Measurements from ENCODE around the gene VPS25.
"Not testable (repeated sequence)": the region's sequence is repeated elsewhere in the genome, so short reads cannot be mapped to it uniquely, and the experiment has no call there.

VPS25 gene

DNA sequence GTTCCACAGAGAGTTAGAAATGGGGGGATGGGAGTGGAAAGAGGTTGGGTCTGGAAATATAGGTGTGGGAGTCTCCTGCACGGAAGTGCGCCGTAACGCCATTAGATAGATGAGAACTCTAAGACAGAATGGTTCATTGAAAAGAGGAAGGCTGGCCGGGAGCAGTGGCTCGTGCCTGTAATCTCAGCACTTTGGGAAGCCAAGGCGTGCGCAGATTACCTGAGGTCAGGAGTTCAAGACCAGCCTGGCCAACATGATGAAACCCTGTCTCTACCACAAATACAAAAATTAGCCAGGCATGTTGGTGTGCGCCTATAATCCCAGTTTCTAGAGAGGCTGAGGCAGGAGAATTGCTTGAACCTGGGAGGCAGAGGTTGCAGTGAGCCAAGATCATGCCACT lies 5.2 kb upstream of the VPS25 start:
- DNase-seq (ENCODE audit: low read depth): not testable (repeated sequence)

DNA sequence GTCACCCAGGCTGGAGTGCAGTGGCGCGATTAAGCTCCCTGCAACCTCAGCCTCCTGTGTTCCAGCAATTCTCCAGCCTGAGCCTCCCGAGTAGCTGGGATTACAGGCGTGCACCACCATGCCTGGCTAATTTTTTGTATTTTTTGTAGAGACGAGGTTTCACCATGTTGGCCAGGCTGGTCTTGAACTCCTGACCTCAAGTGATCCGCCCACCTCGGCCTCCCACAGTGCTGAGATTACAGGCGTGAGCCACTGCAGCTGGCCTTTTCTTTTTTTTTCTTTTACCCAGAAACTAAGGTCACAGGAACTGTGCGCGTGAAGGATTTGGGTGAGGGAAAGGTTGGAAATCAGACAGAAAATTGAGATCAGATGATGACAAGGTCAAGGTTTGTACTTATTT lies 3.3 kb upstream of the VPS25 start:
- DNase-seq (ENCODE audit: low read depth): not testable (repeated sequence)

DNA sequence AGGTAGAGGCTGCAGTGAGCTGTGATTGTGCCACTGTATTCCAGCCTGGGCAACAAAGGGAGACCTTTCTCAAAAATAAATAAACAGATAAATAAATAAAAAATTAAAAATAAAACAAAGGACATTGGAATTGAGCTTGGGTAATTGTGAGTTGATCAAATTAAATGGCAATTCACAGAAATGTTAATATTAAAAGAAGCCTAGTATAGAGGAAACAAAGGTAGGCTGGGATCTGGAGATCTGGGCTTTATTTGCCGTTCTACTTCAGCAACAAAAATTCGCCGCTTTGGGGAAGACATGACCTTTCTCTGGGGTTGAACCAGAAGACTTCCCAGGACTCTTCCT lies 332 bp upstream of the VPS25 start:
- DNase-seq (ENCODE audit: low read depth): no peak

DNA sequence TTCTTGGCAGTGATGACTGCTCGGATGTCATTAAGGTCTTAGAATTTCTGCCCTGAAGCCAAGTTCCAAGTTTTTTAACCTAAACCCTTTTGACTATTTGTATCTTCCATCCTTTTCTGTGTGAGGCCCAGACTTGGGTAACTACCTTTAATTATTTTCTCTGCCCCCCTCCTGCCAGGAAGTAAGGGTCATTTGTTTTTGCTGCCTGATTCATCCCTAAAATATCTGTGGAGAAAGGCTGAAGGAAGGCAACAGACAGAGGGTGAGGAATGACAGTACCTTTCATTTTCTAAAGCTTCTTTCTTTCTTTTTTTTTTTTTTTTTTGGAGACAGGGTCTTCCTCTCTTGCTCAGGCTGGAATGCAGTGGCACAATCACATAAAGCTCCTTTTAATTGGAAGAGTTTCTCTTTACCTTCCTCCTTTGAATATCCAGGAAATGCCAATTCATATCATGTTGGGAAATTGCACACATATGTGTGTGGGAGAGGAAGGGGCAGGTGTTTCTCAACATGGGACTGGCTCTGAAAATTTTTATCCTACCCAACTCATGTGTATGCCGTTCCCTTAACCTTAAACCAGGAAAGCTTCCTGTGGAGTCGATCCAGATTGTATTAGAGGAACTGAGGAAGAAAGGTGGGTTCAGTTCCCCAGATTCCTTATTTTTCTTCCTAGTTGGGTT lies 957 bp downstream of the VPS25 start:
- DNase-seq (ENCODE audit: low read depth): peak; percentile 52

DNA sequence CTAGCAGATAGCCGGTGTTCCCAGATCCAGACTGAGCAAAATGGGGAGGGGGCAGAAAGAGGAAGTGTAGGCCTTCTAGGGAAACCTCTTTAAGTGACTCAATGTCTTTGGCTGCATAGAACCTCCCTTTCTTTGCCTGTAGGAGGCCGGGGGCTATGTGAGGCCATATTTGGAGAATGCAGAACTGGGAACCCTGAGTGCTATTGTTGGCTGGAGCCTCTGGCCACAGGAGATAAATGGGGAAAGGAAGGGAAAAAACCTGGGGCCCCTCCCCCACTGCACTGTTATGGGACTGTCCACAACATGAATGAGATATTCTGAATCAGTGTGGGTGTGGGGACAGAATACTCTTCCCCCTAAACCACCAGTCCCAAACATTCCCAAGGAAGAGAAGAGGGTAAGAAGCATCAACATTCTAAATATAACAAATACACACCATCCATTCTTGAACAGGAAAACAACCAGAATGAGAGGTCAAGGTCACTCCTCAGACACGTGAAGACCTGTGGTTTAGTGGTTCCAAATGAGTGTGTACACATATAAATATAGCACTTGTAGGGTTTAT lies 2.4 kb downstream of the VPS25 start:
- peak; percentile 33 for DNase-seq (ENCODE audit: low read depth)

DNA sequence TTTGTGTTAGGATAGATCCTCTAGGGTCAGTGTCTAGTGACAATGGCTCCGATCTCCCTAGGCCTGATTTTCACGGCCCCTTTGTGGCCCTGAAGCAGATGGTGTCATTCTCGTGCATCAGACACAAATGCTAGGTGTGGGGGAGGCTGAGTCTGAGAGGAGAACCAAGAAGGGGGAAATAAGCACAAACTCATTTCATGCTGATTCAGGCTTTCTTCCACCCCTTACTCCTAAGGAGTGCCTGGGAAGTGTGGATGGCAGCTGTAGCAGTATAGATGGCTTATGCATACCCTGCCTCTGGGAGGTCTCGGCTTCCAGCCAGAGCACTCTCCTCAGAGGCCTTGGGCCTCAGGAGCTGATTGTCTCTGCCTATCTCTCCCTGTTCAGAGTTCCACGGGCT lies 5.3 kb downstream of the VPS25 start:
- DNase-seq (ENCODE audit: low read depth): no peak

DNA sequence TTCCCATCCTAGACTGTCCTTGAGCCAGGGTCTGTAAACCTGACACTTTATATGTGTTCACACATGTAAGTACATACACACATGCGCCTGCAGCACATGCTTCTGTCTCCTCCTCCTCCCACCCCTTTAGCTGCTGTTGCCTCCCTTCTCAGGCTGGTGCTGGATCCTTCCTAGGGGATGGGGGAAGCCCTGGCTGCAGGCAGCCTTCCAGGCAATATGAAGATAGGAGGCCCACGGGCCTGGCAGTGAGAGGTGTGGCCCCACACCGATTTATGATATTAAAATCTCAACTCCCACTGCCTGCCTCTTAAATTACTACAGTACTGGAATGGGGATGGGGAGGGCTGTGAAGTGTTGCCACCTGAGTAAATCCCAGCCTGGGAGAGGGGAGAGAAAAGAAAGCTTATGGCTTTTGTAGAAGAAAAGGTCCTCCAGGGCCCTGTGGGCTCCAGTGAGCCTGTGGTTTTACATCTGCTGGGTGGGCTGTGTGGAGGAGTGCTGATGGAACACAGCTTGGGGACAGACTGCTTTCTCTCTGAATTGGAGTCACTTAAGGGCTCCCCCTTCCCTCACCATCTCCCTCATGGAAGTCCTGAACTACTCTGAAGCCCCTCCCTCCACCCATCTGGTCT lies 6.2 kb downstream of the VPS25 start:
- no peak for DNase-seq (ENCODE audit: low read depth)

DNA sequence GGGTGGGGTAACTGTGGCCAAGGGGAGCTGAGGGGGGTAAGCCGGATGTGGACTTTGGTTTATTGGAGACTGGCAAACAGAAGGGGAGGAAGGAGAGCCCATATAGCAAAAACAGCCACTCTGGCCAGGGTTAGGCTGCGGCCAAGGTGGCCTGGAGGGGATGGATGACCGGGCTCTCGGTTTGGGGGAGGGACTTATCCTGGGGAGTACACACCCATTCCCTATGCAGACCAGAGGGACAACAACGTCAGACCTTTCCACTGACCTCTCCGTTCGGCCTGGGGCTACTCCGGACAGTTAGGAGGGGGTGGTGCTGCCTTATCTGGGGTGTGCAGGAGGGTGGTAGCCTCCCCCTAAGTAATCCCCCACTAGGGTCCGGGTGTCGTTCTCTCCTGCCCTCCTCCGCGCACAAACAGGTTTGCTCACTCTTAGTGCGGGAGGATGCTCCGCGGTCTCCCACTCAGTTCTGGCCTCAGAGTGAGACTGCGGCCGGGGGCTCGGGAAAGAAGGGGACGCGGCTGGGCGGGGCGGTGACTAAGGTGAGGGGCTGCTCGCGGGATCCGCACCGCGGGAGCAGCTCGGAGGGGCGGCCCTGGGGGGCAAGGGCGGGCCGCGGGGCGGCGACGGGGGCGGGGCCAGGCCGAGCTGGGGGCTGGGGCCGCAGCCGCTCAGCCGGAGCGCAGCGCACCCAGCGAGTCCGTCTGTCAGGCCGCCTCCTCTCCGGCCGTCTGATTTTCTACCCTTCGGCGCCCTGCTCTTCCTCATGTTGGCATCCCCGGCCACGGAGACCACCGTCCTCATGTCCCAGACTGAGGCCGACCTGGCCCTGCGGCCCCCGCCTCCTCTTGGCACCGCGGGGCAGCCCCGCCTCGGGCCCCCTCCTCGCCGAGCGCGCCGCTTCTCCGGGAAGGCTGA lies 6.9 kb downstream of the VPS25 start, which contains the start of gene WNK4:
WNK4 (plus strand) TSS at position 675 of the 915 bp plus-strand sequence; CDS start at position 764, 89 bp downstream.
- peak; percentile 29 for DNase-seq (ENCODE audit: low read depth)

DNA sequence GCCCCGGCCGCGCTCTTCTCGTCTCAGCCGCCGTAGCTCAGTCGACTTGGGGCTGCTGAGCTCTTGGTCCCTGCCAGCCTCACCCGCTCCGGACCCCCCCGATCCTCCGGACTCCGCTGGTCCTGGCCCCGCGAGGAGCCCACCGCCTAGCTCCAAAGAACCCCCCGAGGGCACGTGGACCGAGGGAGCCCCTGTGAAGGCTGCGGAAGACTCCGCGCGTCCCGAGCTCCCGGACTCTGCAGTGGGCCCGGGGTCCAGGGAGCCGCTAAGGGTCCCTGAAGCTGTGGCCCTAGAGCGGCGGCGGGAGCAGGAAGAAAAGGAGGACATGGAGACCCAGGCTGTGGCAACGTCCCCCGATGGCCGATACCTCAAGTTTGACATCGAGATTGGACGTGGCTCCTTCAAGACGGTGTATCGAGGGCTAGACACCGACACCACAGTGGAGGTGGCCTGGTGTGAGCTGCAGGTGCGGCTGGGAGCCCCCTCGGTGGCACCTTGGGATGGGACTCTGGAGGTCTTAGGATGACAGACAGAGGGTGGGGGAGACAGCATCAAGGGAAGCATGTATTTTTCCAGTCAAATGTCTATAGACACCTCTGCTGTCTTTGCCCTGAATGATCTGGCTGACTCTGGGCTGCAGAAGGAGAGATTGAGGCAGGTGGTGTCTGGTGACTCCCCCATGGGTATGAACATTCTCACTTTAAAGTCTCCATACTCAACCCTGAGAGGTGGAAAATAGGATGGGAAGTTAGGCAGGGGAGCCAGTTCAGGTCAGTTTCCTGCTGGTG lies 7.8 kb downstream of the VPS25 start:
- DNase-seq (ENCODE audit: low read depth): no peak

DNA sequence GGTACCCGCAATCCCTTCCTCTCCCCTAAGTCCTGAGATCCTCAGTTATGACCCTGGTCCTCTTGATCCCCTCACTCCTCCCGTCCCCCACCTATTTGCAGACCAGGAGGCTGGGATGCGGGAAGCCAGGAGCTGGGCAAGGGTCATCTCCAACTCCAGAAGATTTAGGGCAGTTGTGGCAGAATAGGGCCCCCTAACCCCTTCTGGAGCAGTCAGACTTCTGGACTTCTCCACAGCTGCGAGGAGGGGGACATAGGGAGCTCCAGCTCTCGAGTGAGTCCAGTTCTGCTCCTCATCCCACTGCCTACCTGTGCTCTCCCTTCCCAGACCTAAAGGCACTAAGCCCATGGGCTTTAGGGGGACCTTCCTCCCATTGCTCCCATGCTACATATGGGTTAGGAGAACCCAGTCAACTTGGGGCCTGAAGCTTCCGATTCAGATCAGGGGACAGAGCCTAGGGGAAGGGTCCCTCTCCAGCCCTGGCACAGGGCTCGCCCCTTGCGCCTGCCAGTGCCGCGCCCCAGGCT lies 8.5 kb downstream of the VPS25 start:
- no peak for DNase-seq (ENCODE audit: low read depth)

DNA sequence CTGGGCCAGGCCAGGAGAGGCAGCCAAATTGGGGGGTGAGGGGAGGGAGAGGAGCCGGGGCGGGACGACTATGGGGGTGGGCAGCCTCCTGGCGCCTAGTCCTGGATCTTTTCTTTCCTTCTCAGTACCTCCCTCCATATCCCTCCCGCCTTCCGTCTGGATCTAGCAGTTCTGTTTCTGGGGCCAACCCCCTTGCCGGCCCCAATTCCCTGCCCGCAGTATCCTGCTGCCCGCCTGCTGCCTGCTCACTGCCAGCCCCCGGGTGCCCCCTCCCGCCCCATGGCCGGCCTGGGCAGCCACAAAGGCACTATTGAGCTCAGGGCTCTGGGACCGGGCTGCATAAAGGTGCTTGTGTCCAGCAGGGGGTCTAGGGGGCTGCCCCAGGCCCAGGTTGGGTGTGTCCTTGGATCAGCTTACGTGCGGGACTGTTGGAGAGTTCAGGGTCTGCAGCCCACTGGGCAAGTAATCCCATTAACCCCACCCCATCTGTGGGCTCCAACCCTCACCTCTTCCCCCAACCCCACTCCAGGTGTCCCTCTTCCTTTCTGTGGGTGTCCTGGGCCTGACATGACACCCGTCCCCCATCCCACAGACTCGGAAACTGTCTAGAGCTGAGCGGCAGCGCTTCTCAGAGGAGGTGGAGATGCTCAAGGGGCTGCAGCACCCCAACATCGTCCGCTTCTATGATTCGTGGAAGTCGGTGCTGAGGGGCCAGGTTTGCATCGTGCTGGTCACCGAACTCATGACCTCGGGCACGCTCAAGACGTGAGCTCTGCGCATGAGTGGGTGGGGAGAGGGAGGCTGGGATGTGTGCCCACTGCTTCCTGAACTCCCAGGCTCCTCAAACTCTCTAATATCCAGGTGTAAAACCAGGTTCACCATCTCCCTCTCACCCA lies 9.2 kb downstream of the VPS25 start:
- no peak for DNase-seq (ENCODE audit: low read depth)

DNA sequence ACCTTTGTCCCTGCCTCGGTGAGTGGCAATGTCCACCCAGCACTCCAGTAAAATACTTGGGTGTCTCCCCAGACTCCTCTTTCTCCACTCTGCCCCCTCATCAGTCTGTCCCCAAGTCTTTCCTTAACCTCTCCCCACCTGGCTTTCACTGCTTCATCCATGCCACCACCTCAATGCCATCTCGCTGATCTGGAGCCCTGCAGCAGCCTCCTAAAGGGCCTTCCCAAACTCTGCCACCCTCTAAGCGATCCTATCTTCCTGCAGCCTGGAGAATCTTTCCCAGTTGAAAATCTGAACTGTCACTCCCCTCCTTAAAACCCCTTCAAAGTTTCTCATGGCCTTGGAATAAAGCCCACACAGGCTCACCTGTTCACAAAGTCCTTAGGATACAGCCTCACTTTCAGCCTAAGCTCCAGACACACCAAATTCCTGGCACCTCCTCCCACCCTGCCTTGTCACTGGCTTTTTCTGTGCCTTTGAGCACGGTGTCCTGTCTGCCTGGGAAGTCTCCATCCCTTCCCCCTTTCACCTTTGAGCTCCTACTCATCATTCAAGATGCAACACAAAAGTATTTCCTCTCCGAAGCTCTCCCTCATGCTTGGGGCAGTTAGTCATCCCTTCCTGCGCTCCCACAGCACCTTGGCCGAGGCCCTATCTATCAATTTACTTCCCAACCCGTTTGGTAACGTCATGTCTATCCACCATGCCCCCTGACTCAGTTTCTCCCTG lies 10.0 kb downstream of the VPS25 start:
- DNase-seq (ENCODE audit: low read depth): peak; percentile 84

DNA sequence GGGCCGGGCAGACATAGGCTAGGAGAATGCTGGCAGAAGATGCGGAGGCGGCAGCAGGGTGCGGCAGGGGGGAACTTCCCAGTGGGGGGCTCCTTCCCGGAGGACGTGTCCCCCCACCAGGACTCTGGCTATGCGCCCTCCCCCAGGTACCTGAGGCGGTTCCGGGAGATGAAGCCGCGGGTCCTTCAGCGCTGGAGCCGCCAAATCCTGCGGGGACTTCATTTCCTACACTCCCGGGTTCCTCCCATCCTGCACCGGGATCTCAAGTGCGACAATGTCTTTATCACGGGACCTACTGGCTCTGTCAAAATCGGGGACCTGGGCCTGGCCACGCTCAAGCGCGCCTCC lies 10.5 kb downstream of the VPS25 start:
- DNase-seq (ENCODE audit: low read depth): no peak

DNA sequence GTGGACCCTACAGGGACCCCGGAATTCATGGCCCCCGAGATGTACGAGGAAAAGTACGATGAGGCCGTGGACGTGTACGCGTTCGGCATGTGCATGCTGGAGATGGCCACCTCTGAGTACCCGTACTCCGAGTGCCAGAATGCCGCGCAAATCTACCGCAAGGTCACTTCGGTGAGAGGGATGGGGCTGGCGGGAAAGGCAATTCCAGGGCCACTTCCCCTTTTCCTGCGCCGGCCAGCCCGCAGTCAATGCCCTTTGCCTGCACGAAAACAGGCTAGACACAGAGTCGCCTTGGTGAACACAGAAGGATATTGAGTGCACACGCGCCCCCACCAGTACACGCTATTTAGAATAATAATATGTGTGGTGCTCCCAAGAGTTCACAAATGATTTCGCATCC lies 11.2 kb downstream of the VPS25 start:
- DNase-seq (ENCODE audit: low read depth): no peak

DNA sequence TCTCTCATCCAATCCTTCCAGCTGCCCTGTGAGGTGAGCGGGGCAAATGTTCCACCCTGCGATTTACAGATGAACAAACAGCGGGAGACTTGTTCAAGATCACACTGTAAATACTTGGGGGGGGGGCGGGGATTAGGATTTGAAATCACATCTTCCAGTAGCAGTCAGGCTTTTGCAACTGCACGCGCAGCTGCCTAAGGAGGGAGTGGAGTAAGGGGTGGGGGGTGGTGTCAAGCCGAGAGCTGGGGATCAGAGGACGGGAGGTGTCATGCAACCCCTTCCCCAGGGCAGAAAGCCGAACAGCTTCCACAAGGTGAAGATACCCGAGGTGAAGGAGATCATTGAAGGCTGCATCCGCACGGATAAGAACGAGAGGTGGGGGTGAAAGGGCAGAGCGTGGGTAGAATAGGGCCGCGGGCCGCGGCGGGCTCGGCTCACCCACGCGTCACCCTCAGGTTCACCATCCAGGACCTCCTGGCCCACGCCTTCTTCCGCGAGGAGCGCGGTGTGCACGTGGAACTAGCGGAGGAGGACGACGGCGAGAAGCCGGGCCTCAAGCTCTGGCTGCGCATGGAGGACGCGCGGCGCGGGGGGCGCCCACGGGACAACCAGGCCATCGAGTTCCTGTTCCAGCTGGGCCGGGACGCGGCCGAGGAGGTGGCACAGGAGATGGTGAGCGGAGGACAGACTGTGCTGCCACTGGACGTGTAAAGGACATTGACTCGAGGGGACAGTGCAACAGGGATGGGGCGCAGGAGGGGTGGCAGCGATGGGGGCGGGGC lies 11.8 kb downstream of the VPS25 start:
- DNase-seq (ENCODE audit: low read depth): no peak

DNA sequence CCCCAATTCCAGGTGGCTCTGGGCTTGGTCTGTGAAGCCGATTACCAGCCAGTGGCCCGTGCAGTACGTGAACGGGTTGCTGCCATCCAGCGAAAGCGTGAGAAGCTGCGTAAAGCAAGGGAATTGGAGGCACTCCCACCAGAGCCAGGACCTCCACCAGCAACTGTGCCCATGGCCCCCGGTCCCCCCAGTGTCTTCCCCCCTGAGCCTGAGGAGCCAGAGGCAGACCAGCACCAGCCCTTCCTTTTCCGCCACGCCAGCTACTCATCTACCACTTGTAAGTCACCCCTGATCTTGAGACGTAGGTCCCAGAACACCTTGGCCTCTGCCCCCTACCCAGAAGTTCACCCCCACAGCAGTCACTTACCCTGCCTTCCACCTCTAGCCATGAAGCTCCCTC lies 14.0 kb downstream of the VPS25 start:
- no peak for DNase-seq (ENCODE audit: low read depth)

DNA sequence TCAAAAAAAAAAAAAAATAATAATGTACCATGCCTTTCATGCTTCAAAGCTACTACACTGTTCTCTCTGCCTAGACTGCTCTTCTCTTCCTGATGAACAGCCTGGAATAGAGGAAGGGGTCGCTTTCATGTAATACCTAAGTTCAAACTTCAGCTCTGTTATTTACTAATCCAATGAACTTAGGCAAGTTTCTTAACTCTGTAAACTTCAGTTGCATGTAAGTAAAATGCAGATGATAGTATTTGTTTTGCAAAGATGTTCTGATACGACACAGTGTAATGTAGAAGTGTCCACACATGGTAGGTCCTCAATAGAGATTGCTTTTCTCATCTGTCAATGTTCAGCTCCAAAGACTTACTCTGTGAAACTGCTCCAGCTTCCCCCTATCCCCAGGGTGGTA lies 18.7 kb downstream of the VPS25 start:
- no peak for DNase-seq (ENCODE audit: low read depth)

DNA sequence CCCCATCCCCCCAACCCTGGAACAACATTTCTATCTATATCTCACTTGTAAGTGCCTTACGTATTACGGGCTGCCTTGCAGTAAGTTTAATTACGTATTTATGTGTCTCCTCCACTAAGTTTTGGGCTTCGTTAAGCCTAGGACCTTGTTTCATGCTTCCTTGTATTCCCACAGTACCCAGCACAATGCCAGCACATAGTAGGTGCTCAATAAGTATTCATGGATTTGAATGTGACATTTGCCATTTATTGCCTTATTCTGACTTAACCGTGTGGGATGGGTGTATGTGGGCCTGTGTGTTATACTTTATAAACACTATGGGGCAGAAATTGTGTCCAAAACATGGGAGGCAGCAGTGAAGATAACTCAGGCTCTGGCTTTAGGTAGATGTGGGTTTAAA lies 19.3 kb downstream of the VPS25 start:
- no peak for DNase-seq (ENCODE audit: low read depth)

DNA sequence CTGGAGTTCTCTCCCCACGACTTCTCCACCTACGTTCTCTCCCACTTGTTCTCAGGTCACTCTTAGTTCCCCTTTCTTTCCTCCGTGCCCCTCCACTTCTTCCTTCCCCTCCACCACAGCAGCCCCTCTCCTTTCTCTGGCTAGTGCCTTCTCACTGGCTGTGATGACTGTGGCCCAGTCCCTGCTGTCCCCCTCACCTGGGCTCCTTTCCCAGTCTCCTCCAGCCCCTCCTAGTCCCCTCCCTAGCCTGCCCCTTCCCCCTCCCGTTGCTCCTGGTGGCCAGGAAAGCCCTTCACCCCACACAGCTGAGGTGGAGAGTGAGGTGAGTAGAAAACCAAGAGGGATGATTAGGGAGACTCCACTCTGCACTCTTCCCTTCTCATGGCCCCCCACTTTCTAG lies 21.8 kb downstream of the VPS25 start:
- DNase-seq (ENCODE audit: low read depth): no peak

Data from amniotic epithelial cell (primary cell).